GM12878 (cell line): Measurements from ENCODE around the gene VPS33B. TPM values are rescaled to one million over a fixed set of nuclear protein-coding genes. Genes with fewer than 3 reads are reported as not detected.

Experiments
- ATAC-seq: fragments of 200-7000 bp; cut with Tn5 transposase; 3 replicates; pipeline ENCODE4 v1.9.1; 2020; ENCODE audit warnings: mild to moderate bottlenecking, moderate library complexity
- BruUV-seq: library from RNA; stranded (reverse); fragments of 400-500 nt; replicated peaks from 2 replicates; lab custom pipeline; 2021; lab: Mats Ljungman, UMichigan
- CTCF ChIA-PET: fragments of 300-600 bp; sonication (Branson Sonifier 250); formaldehyde crosslinking; extraction: SDS; loops from one replicate; lab custom pipeline; 2021; ENCODE audit warnings: inconsistent platforms; lab: Yijun Ruan, JAX
- POLR2A ChIA-PET: fragments of 350-600 bp; formaldehyde crosslinking; extraction: SDS; loops from one replicate; lab custom pipeline; 2021; ENCODE audit warnings: inconsistent platforms; lab: Charles Lee
- RAD21 ChIA-PET: fragments of 300-600 bp; sonication (Branson Sonifier 250); formaldehyde crosslinking; loops from one replicate; lab custom pipeline; 2023; ENCODE audit warnings: antibody characterized with exemption; ENCODE audit not compliant: unreplicated experiment; lab: Charles Lee
- SMC1A ChIA-PET: fragments of 300-600 bp; sonication (Branson Sonifier 250); formaldehyde crosslinking; loops from one replicate; lab custom pipeline; 2023; ENCODE audit not compliant: unreplicated experiment, uncharacterized antibody; lab: Charles Lee
- DNase-seq: peaks from one replicate; pipeline ENCODE4 v3.0.0-alpha.2; 2011; ENCODE audit warnings: low read depth, low spot score
- FAIRE-seq: peaks from 3 replicates; lab custom pipeline; 2011; peaks lifted over from hg19 to GRCh38; lab: Jason Lieb, UNC
- H2AFZ ChIP-seq: 2 replicates; pipeline ENCODE4 v1.6.0; 2011; ENCODE audit warnings: low read depth, low read length, control low read depth; ENCODE audit not compliant: control insufficient read depth
- H3K27ac ChIP-seq: 2 replicates; pipeline ENCODE4 v1.5.1; 2011; ENCODE audit warnings: control low read depth; ENCODE audit not compliant: control insufficient read depth, insufficient read depth
- H3K27me3 ChIP-seq, 2 experiments: replicated peaks in 1 of 2; 2 replicates each; pipeline versions ENCODE4 v1.6.0 to v1.6.1; 2011; ENCODE audit warnings: low read length in 1 of 2; ENCODE audit not compliant: control insufficient read depth in 2 of 2, insufficient read depth in 2 of 2
- H3K36me3 ChIP-seq, 2 experiments: 2 replicates each; pipeline ENCODE4 v1.5.1; 2011; ENCODE audit warnings: low read length in 1 of 2; ENCODE audit not compliant: control insufficient read depth in 2 of 2, insufficient read depth in 2 of 2
- H3K4me1 ChIP-seq: 2 replicates; pipeline ENCODE4 v1.6.1; 2011; ENCODE audit warnings: mild to moderate bottlenecking, low read length, moderate library complexity, mixed read lengths; ENCODE audit not compliant: control insufficient read depth, insufficient read depth
- H3K4me2 ChIP-seq: 2 replicates; pipeline ENCODE4 v1.6.0; 2011; ENCODE audit warnings: control low read depth; ENCODE audit not compliant: control insufficient read depth, insufficient read depth
- H3K4me3 ChIP-seq: fragments of 200-600 bp; sonication (generic); 2 replicates; pipeline ENCODE4 v1.5.1; 2016
- H3K79me2 ChIP-seq: 2 replicates; pipeline ENCODE4 v1.6.0; 2011; ENCODE audit warnings: low read length; ENCODE audit not compliant: control insufficient read depth, insufficient read depth
- H3K9ac ChIP-seq: 2 replicates; pipeline ENCODE4 v1.8.0; 2011; ENCODE audit warnings: low read length, control low read depth, mixed read lengths; ENCODE audit not compliant: control insufficient read depth, insufficient read depth
- H3K9me3 ChIP-seq: replicated peaks from 3 replicates; pipeline ENCODE4 v1.5.1; 2011; ENCODE audit warnings: mild to moderate bottlenecking, low read length; ENCODE audit not compliant: control insufficient read depth, insufficient read depth
- H4K20me1 ChIP-seq: 2 replicates; pipeline ENCODE4 v1.6.0; 2011; ENCODE audit not compliant: control insufficient read depth, insufficient read depth
- HCFC1 ChIP-seq: fragments of 150-350 bp; IDR thresholded peaks from 2 replicates; pipeline ENCODE4 v1.6.1; 2014; ENCODE audit warnings: low read length
- LARP7 ChIP-seq: fragments of 450-650 bp; IDR thresholded peaks from 2 replicates; pipeline ENCODE4 v1.6.1; 2017; ENCODE audit warnings: mild to moderate bottlenecking
- POLR2AphosphoS2 ChIP-seq: IDR thresholded peaks from 2 replicates; pipeline ENCODE4 v1.6.1; 2011; ENCODE audit warnings: low read depth, mild to moderate bottlenecking, low read length, improper control_type of control experiment, moderate library complexity
- SUZ12 ChIP-seq: fragments of 200-600 bp; sonication (generic); IDR thresholded peaks from one replicate; pipeline ENCODE4 v1.6.1; 2018; ENCODE audit warnings: antibody characterized with exemption, mild to moderate bottlenecking; ENCODE audit not compliant: unreplicated experiment
- WGBS: methylation state at CpG from one replicate; pipeline ENCODE4 v1.1.6; 2016; ENCODE audit warnings: low lambda C conversion rate; ENCODE audit not compliant: insufficient replicate concordance, insufficient coverage; ENCODE audit errors: missing lambda C conversion rate; 5-methylcytosine and 5-hydroxymethylcytosine counted together
- in situ Hi-C: fragments of 300-500 bp; cut with MboI; formaldehyde crosslinking; loops from 9 replicates; pipeline ENCODE4 v1.14.3; 2018; ENCODE audit warnings: mixed read lengths
- intact Hi-C: fragments of 100-400 bp; cut with micrococcal nuclease; formaldehyde crosslinking; loops from one replicate; pipeline ENCODE4 v1.14.2; 2022; ENCODE audit not compliant: unreplicated experiment
- polyA plus RNA-seq, 11 experiments: library from polyadenylated mRNA; depleted of rRNA in 4 of 11; unstranded in 6 of 11; stranded (reverse) in 5 of 11; fragments of >200 nt; fragmentation: Nextera tagmentation in 4 of 11; fragmentation: Illumina TruSeq in 1 of 11; extraction: Ambion mirVana in 4 of 11; extraction: Trizol in 1 of 11; gene quantifications; 1 replicate in 1 of 11; 2 replicates in 10 of 11; pipeline versions ENCODE4 v1.2.1 to v1.2.3, GENCODE V29; 2011 to 2016; ENCODE audit warnings: inconsistent platforms in 2 of 11, missing spikeins in 2 of 11, low read depth in 1 of 11
- total RNA-seq, 4 experiments: library from RNA; depleted of rRNA in 3 of 4; stranded (reverse); fragments of >200 nt in 3 of 4; fragmentation: Illumina TruSeq in 1 of 4; extraction: Trizol in 1 of 4; gene quantifications; 2 replicates each; pipeline versions ENCODE4 v1.2.1 to v1.2.3, GENCODE V29; 2013 to 2021
- TF ChIP-seq, protein P1 (sequence below): IDR thresholded peaks from 2 replicates; pipeline ENCODE4 v1.6.1; 2011; ENCODE audit warnings: low read depth, mild to moderate bottlenecking, low read length, moderate library complexity, borderline replicate concordance; ENCODE audit errors: extremely low read depth

The VPS33B gene
- total and polyA plus RNA-seq, 10 of the 15 experiments (the other 5 are each of a cell fraction or from before 2014, with no cell fraction given): 11.4 to 21.5 (median 15.2) TPM

DNA sequence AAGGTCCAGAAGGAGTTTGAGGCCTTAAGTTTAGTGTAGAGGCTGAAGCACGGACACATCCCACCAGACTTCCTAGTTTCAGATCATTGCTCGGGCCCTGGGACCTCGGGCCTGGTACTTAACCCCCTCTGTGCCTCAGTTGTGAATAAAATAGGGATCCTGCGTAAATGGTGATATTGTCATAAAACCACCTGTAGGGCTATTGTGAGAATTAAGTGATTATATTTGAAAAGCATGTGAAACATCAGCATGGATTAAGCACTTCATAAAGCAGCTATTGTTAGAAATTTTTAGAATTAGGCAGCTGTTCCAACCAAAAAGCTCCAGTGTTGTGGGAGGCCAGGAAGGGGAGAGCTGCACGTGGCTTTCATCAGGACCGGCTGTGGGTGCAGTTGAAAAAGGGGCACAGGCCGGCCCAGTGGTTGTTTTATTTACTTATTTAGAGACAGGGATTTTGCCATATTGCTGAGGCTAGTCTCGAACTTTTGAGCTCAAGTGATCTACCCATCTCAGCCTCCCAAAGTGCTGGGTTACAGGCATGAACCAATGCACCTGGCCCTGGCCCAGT lies 63.3 kb downstream of the VPS33B start:
- ChIA-PET POLR2A (interaction anchor here (0.7 to 1.5 kb wide), 2 partner anchors 16 to 27 kb away, joined by 4 to 5 read pairs; partner anchors contain the start of gene HDDC3), CTCF (interaction anchor here (1.0 to 6.4 kb wide), 9 partner anchors 12 to 90 kb away, joined by 3 to 74 read pairs (median 6); partner anchors contain the start of genes HDDC3 and UNC45A)
- intact Hi-C loops: loop anchor here (5.0 kb wide), 3 partner anchors 33 to 88 kb away; partner anchors contain the start of genes PRC1 and VPS33B

DNA sequence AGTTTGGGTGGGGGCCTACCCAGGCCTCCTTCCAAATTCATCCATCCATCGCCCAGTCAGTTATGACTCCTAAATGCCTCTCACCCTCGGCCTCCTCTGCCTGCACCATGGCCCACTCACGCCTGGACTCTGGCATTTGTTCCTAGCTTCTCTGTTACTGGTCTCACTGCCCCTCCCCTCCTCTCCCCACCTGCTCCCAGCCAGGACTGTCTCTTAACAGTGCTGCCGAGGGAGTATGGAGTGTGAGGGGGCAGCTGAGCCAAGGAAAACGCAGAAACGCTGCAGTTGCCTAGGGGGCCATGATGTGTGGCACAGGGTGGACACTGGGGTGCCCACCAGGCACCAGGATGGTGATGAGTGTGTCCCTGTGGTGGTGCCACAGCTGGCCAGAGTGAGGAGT lies 64.6 kb downstream of the VPS33B start:
- TF ChIP-seq HCFC1: no peak
- Histone ChIP-seq H3K9ac (no peak overlapping the region), H3K36me3 (peaks cover 21 to 30% of the 10 kb centered on the region in 2 experiments), H3K9me3 (no peaks in the 10 kb centered on the region), H3K4me2 (0 out of 2 replicates have a peak overlapping the region, but pooled peaks have one; percentile 78), H3K27me3 (no peaks in the 10 kb centered on the region), H3K4me1 (peaks cover 3% of the 10 kb centered on the region; the same call in 1 of the 2 replicates), H2AFZ (no peak overlapping the region), H3K79me2 (peaks cover 24% of the 10 kb centered on the region), H3K4me3 (no peak overlapping the region), H3K27ac (no peak overlapping the region), H4K20me1 (no peaks in the 10 kb centered on the region)
- in situ Hi-C loops: loop anchor here (25.0 kb wide), 1 partner anchor 1370 kb away; the partner anchor contains the start of gene TICRR
- DNase-seq (no peak), ATAC-seq (no peak), FAIRE-seq (no peak)
- RAD21 ChIA-PET: interaction anchor here (1.2 to 4.5 kb wide), 3 partner anchors 23 to 314 kb away, joined by 3 to 24 read pairs (median 3); partner anchors contain the start of gene UNC45A
- intact Hi-C loops: loop anchor here (5.0 kb wide), 3 partner anchors 35 to 90 kb away; partner anchors contain the start of genes PRC1 and VPS33B
- WGBS: 97% methylated on average over 6 of the region's 6 CpGs
- SMC1A ChIA-PET: interaction anchor here (1.4 kb wide), 1 partner anchor 24 kb away, joined by 4 read pairs; no protein-coding TSS in a partner anchor
- no TSS peak for BruUV-seq
- CTCF ChIA-PET: interaction anchor here (0.8 to 6.4 kb wide), 13 partner anchors 19 to 314 kb away, joined by 3 to 74 read pairs (median 5); partner anchors contain the start of genes HDDC3 and UNC45A
- POLR2A ChIA-PET: interaction anchor here (1.5 to 3.6 kb wide), 2 partner anchors 25 to 30 kb away, joined by 4 to 26 read pairs; partner anchors contain the start of gene HDDC3

More for the DNA sequence above, 63.3 kb downstream of the VPS33B start:
- 98% methylated on average over 8 of the region's 8 CpGs for WGBS
- TF ChIP-seq POLR2AphosphoS2: no peak
- TF ChIP-seq LARP7: no peak
- TF ChIP-seq, protein P1, sequence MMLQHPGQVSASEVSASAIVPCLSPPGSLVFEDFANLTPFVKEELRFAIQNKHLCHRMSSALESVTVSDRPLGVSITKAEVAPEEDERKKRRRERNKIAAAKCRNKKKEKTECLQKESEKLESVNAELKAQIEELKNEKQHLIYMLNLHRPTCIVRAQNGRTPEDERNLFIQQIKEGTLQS: no peak
- no peak for TF ChIP-seq SUZ12
- in situ Hi-C loops: loop anchor here (25.0 kb wide), 1 partner anchor 1372 kb away; the partner anchor contains the start of gene TICRR
- Histone ChIP-seq H3K9ac (no peak overlapping the region), H3K27me3 (no peaks in the 10 kb centered on the region), H3K4me3 (no peak overlapping the region), H4K20me1 (no peaks in the 10 kb centered on the region), H3K36me3 (peaks cover 21% of the 10 kb centered on the region in 2 experiments), H3K9me3 (no peaks in the 10 kb centered on the region), H2AFZ (no peak overlapping the region), H3K4me1 (peaks cover 3% of the 10 kb centered on the region; the same call in 1 of the 2 replicates), H3K27ac (no peak overlapping the region), H3K79me2 (peaks cover 24% of the 10 kb centered on the region), H3K4me2 (no peak overlapping the region)
- SMC1A ChIA-PET: interaction anchor here (1.4 kb wide), 2 partner anchors 22 to 91 kb away, joined by 4 read pairs; no protein-coding TSS in a partner anchor
- DNase-seq (no peak), FAIRE-seq (no peak), ATAC-seq (no peak)
- BruUV-seq: no TSS peak
- RAD21 ChIA-PET: interaction anchor here (0.6 kb wide), 1 partner anchor 630 kb away, joined by 3 read pairs; no protein-coding TSS in a partner anchor
